H9 (cell line): ENCODE results near the gene SOCS7. TPM values are rescaled to one million over a fixed set of nuclear protein-coding genes. Genes with fewer than 3 reads are reported as not detected.

Experiments used
- DNase-seq: peaks from one replicate; pipeline ENCODE4 v3.0.0-alpha.2; 2017
- H2AFZ ChIP-seq: one replicate; pipeline ENCODE4 v1.6.1; 2013; ENCODE audit warnings: mild to moderate bottlenecking, low read length, control low read depth, moderate library complexity
- H2AK5ac ChIP-seq: 2 replicates; pipeline ENCODE4 v1.6.1; 2013; ENCODE audit warnings: low read length, control low read depth, mixed read lengths; ENCODE audit not compliant: insufficient read length
- H2BK120ac ChIP-seq: one replicate; pipeline ENCODE4 v1.6.1; 2013; ENCODE audit warnings: low read depth, mild to moderate bottlenecking, low read length, control low read depth, inconsistent platforms; ENCODE audit not compliant: poor library complexity, severe bottlenecking
- H2BK12ac ChIP-seq: 2 replicates; pipeline ENCODE4 v1.6.1; 2013; ENCODE audit warnings: low read length, control low read depth, mixed read lengths, low read depth; ENCODE audit not compliant: insufficient read length
- H2BK15ac ChIP-seq: 2 replicates; pipeline ENCODE4 v1.6.1; 2013; ENCODE audit warnings: low read depth, low read length, control low read depth
- H2BK20ac ChIP-seq: one replicate; pipeline ENCODE4 v1.6.1; 2013; ENCODE audit warnings: low read depth, mild to moderate bottlenecking, low read length, control low read depth, inconsistent platforms; ENCODE audit not compliant: poor library complexity, severe bottlenecking
- H2BK5ac ChIP-seq: 2 replicates; pipeline ENCODE4 v1.6.1; 2013; ENCODE audit warnings: low read length, control low read depth, mixed read lengths; ENCODE audit not compliant: insufficient read length
- H3K14ac ChIP-seq: 2 replicates; pipeline ENCODE4 v1.6.1; 2013; ENCODE audit warnings: low read length, control low read depth; ENCODE audit not compliant: insufficient read depth
- H3K18ac ChIP-seq: 2 replicates; pipeline ENCODE4 v1.6.1; 2013; ENCODE audit warnings: low read depth, mild to moderate bottlenecking, mixed read lengths, low read length, control low read depth; ENCODE audit not compliant: insufficient read length
- H3K23ac ChIP-seq: 2 replicates; pipeline ENCODE4 v1.6.1; 2013; ENCODE audit warnings: low read length, control low read depth, mixed read lengths, low read depth; ENCODE audit not compliant: insufficient read length
- H3K23me2 ChIP-seq: 2 replicates; pipeline ENCODE4 v1.6.1; 2013; ENCODE audit warnings: low read depth, mild to moderate bottlenecking, mixed read lengths, low read length, control low read depth; ENCODE audit not compliant: insufficient read length, poor library complexity, severe bottlenecking
- H3K27ac ChIP-seq: 2 replicates; pipeline ENCODE4 v1.5.1; 2013; ENCODE audit warnings: low read length, control low read depth, mixed read lengths, low read depth; ENCODE audit not compliant: insufficient read length
- H3K27me3 ChIP-seq: 2 replicates; pipeline ENCODE4 v1.6.1; 2013; ENCODE audit warnings: low read length, control low read depth, inconsistent platforms; ENCODE audit not compliant: insufficient read depth
- H3K4ac ChIP-seq: 2 replicates; pipeline ENCODE4 v1.6.1; 2013; ENCODE audit warnings: low read depth, mild to moderate bottlenecking, control low read depth, inconsistent platforms, low read length, moderate library complexity
- H3K4me1 ChIP-seq: 2 replicates; pipeline ENCODE4 v1.6.1; 2013; ENCODE audit warnings: low read length, control low read depth, inconsistent platforms; ENCODE audit not compliant: insufficient read depth
- H3K4me2 ChIP-seq: 2 replicates; pipeline ENCODE4 v1.6.1; 2013; ENCODE audit warnings: low read length, control low read depth, mixed read lengths; ENCODE audit not compliant: insufficient read length, insufficient read depth
- H3K56ac ChIP-seq: 2 replicates; pipeline ENCODE4 v1.6.1; 2013; ENCODE audit warnings: low read depth, mild to moderate bottlenecking, mixed read lengths, low read length, control low read depth; ENCODE audit not compliant: insufficient read length
- H3K79me1 ChIP-seq: 2 replicates; pipeline ENCODE4 v1.6.1; 2013; ENCODE audit warnings: low read depth, mild to moderate bottlenecking, moderate library complexity, low read length, control low read depth, inconsistent platforms; ENCODE audit not compliant: insufficient read depth, poor library complexity, severe bottlenecking
- H3K79me2 ChIP-seq: 2 replicates; pipeline ENCODE4 v1.6.1; 2013; ENCODE audit warnings: low read length, control low read depth, inconsistent platforms; ENCODE audit not compliant: insufficient read depth
- H3K9ac ChIP-seq: 2 replicates; pipeline ENCODE4 v1.6.1; 2013; ENCODE audit warnings: low read length, control low read depth, mixed read lengths; ENCODE audit not compliant: insufficient read length; ENCODE audit errors: extremely low read depth
- H3K9me3 ChIP-seq: one replicate; pipeline ENCODE4 v1.6.1; 2013; ENCODE audit warnings: low read depth, low read length, inconsistent platforms; ENCODE audit not compliant: control insufficient read depth
- H3T11ph ChIP-seq: one replicate; pipeline ENCODE4 v1.6.1; 2013; ENCODE audit warnings: mild to moderate bottlenecking, low read length, control low read depth, inconsistent platforms
- H4K20me1 ChIP-seq: one replicate; pipeline ENCODE4 v1.6.1; 2013; ENCODE audit not compliant: control insufficient read depth, insufficient read length, insufficient read depth
- H4K5ac ChIP-seq: 2 replicates; pipeline ENCODE4 v1.6.1; 2013; ENCODE audit warnings: low read depth, mild to moderate bottlenecking, mixed read lengths, low read length, control low read depth; ENCODE audit not compliant: insufficient read length
- H4K8ac ChIP-seq: replicated peaks from 2 replicates; pipeline ENCODE4 v1.6.1; 2013; ENCODE audit warnings: low read length, control low read depth, mixed read lengths, low read depth; ENCODE audit not compliant: insufficient read length
- H4K91ac ChIP-seq: 2 replicates; pipeline ENCODE4 v1.6.1; 2013; ENCODE audit warnings: low read depth, mild to moderate bottlenecking, moderate library complexity, mixed read lengths, low read length, control low read depth; ENCODE audit not compliant: insufficient read length
- H3K27ac Mint-ChIP-seq, 3 experiments: 2 replicates in 2 of 3; 3 replicates in 1 of 3; pipeline ENCODE4 v1.8.0; 2020 to 2021; ENCODE audit warnings: mixed read lengths in 3 of 3, mild to moderate bottlenecking in 1 of 3, moderate library complexity in 1 of 3
- H3K27me3 Mint-ChIP-seq: 2 replicates; pipeline ENCODE4 v1.8.0; 2021; ENCODE audit warnings: low read depth, mild to moderate bottlenecking, moderate library complexity, mixed read lengths
- H3K36me3 Mint-ChIP-seq, 3 experiments: 2 replicates in 2 of 3; 3 replicates in 1 of 3; pipeline ENCODE4 v1.8.0; 2020 to 2021; ENCODE audit warnings: low read depth in 3 of 3, mixed read lengths in 3 of 3; ENCODE audit not compliant: insufficient read depth in 1 of 3
- H3K4me1 Mint-ChIP-seq, 2 experiments: 2 replicates each; pipeline ENCODE4 v1.8.0; 2020; ENCODE audit warnings: mixed read lengths in 2 of 2
- H3K4me3 Mint-ChIP-seq, 2 experiments: 2 replicates in 1 of 2; 3 replicates in 1 of 2; pipeline ENCODE4 v1.8.0; 2020 to 2021; ENCODE audit warnings: mild to moderate bottlenecking in 2 of 2, mixed read lengths in 2 of 2, moderate library complexity in 1 of 2
- H3K9me3 Mint-ChIP-seq, 2 experiments: 2 replicates in 1 of 2; 3 replicates in 1 of 2; pipeline ENCODE4 v1.8.0; 2020; ENCODE audit warnings: mild to moderate bottlenecking in 2 of 2, mixed read lengths in 2 of 2, moderate library complexity in 1 of 2
- CTCF ChIP-seq: fragments of 200-600 bp; sonication (generic); conservative IDR thresholded peaks from 3 replicates; pipeline ENCODE4 v1.8.0; 2021; ENCODE audit warnings: antibody characterized with exemption, mild to moderate bottlenecking
- total RNA-seq: library from RNA; stranded (reverse); gene quantifications from 2 replicates; pipeline ENCODE4 v1.2.1, GENCODE V29; 2021

The SOCS7 gene
- total RNA-seq, 1 experiment from 2014 or later = 31.0 TPM

GRCh38 chr17:38339891-38340290, 11.8 kb upstream of the SOCS7 start:
- no peak overlapping the region for H2BK20ac ChIP-seq
- peaks cover 6% of the 10 kb centered on the region; the same call in 1 of the 2 replicates for H3K4me1 ChIP-seq
- TF ChIP-seq CTCF = no peak
- Mint-ChIP-seq H3K27ac (no peak overlapping the region), H3K9me3 (no peaks in the 10 kb centered on the region), H3K36me3 (no peaks in the 10 kb centered on the region), H3K27me3 (peaks cover 10% of the 10 kb centered on the region; the same call in 1 of the 2 replicates), H3K4me3 (no peak overlapping the region), H3K4me1 (peaks cover 17 to 25% of the 10 kb centered on the region in 2 experiments)
- no peak overlapping the region for H4K91ac ChIP-seq
- no peak overlapping the region for H4K5ac ChIP-seq
- no peaks in the 10 kb centered on the region for H3K23me2 ChIP-seq
- H2BK12ac ChIP-seq = no peak overlapping the region
- no peak overlapping the region for H3K56ac ChIP-seq
- no peaks in the 10 kb centered on the region for H3K79me2 ChIP-seq
- H4K8ac ChIP-seq = no peak overlapping the region
- no peak overlapping the region for H3K4me2 ChIP-seq
- no peak overlapping the region for H2BK120ac ChIP-seq
- H3K4ac ChIP-seq = no peak overlapping the region
- no peak overlapping the region for H3K18ac ChIP-seq
- no peak overlapping the region for H3K27ac ChIP-seq
- no peak overlapping the region for H2AK5ac ChIP-seq
- no peaks in the 10 kb centered on the region for H3K79me1 ChIP-seq
- peaks cover 3% of the 10 kb centered on the region for H4K20me1 ChIP-seq
- H3K27me3 ChIP-seq = no peaks in the 10 kb centered on the region; the same call in 1 of the 2 replicates
- H3K23ac ChIP-seq = no peak overlapping the region
- no peak overlapping the region for H3T11ph ChIP-seq
- H2BK5ac ChIP-seq = no peak overlapping the region
- no peak overlapping the region for H2BK15ac ChIP-seq
- DNase-seq = no peak
- H2AFZ ChIP-seq = no peak overlapping the region
- no peak overlapping the region for H3K9ac ChIP-seq
- no peaks in the 10 kb centered on the region for H3K9me3 ChIP-seq
- H3K14ac ChIP-seq = no peak overlapping the region
